Body of pancreas (tissue), 4 donors: Measurements from ENCODE around the gene DGLUCY.

ENCODE experiments used
- CTCF ChIP-seq, 7 experiments: fragments of 450-650 bp in 4 of 7; fragments of 200-600 bp in 3 of 7; sonication (generic) in 3 of 7; IDR thresholded peaks; one replicate each; pipeline ENCODE4 v1.5.1; 2016 to 2019; ENCODE audit warnings: antibody characterized with exemption in 7 of 7
- POLR2A ChIP-seq, 3 donors: fragments of 450-650 bp; IDR thresholded peaks; one replicate each; pipeline ENCODE4 v1.6.1; 2016; ENCODE audit warnings: antibody characterized with exemption in 3 of 3, mild to moderate bottlenecking in 2 of 3

- TF ChIP-seq CTCF (IDR thresholded peaks at IDR 0.05) (no peak), POLR2A (IDR thresholded peaks at IDR 0.05) (no peak)
Measured at GRCh38 chr14:91221270-91221669, 107.4 kb downstream of the DGLUCY start.
